Mesenteric fat pad (tissue), 1 donor: ENCODE results near the gene CRAMP1. TPM values are rescaled to one million over a fixed set of nuclear protein-coding genes. Genes with fewer than 3 reads are reported as not detected.
A peak's percentile ranks its signal among the peaks of the same experiment; 100 is the strongest.
"Not testable (repeated sequence)": the region's sequence is repeated elsewhere in the genome, so short reads cannot be mapped to it uniquely, and the experiment has no call there.

Experiments used
- DNase-seq: peaks from one replicate; pipeline ENCODE4 v3.0.0-alpha.2; 2020; ENCODE audit warnings: low spot score
- total RNA-seq: library from RNA; stranded (reverse); fragmentation: NEBNext Ultra II Directional; extraction: Animal tissue kit (Norgen Biotek cat#: 25700); gene quantifications from one replicate; pipeline ENCODE4 v1.2.1, GENCODE V29; 2021
- donor health status: DM: yes; HTN: yes; CAD: no.

CRAMP1 gene
- total RNA-seq, 1 donor from 2014 or later: 15.4 TPM

DNA sequence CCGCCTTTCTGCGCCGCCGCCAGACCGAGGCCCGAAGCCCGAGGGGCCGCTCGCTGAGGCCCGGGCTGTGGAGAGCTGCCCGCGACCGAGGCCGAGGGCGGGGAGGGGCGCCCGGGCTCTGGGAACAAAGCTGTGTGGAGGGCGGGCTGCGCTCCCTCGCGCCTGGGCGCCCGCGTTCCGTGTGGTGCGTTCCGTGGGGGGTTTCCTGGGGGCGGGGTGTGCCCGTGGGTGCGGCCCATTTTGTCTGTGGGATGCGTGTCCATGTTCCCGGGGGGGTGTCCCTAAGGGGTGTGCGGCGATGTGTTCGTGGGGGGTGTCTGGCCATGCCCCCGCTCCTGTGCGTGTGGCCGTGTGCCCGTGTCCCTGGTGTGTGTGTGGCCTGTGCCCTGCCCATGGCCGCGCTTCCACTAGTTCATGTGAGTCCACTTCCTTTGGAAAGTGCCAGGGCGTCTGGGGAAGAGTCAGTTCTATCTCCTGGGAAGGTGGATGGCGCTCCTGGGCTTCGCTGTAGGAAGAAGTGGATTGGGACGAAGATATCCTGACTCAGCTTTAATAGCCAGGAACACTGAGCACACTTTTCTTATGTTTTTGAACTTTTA lies 66.4 kb downstream of the CRAMP1 start:
- no peak for DNase-seq

- no peak for DNase-seq
Observed at GRCh38 chr16:1680361-1680760, 68.2 kb downstream of the CRAMP1 start.

GRCh38 chr16:1681032-1681431 lies 68.9 kb downstream of the CRAMP1 start:
- DNase-seq: no peak

DNA sequence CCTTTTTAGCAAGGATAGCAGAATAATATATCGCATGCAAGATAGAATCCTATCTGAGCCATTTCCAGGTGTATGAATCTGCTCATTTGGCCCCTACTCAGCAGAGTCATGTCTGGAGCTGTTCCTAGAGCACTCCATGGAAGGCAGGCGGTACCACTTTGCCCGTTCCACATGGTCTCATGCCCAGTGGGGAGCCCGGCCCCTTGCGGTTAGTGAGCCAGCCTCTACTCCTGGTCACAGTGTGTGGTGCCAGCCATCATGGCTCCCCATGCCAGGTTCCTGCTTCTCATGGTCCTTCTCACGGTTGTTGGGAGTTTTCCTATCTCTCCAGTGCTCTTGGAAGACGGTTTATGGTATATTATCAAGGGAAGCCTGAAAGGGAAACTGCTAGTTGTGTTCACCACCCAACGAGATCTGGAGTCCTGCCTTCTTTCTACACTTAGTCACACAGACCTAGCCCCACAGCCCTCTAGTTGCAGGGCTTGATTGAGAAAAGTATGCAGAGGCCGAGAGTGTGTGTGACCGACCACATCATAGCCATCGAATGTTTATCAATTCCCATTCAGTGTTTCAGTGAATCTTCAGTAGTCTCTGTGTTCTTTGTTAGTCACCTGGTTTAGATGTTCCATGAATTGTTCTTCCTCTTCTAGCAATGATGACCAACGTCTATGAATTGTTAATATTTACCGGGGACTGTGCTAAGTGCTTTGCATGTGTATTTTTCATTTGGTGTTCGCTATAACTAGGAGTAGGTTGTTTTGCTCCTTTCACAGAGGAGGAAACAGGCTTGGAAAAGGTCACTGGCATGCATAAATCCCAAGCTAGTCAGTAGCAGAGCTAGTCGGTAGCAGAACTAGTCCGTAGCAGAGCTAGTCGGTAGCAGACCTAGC lies 75.5 kb downstream of the CRAMP1 start:
- DNase-seq: no peak

- no peak for DNase-seq
Observed at GRCh38 chr16:1688807-1689560, 76.8 kb downstream of the CRAMP1 start.

DNA sequence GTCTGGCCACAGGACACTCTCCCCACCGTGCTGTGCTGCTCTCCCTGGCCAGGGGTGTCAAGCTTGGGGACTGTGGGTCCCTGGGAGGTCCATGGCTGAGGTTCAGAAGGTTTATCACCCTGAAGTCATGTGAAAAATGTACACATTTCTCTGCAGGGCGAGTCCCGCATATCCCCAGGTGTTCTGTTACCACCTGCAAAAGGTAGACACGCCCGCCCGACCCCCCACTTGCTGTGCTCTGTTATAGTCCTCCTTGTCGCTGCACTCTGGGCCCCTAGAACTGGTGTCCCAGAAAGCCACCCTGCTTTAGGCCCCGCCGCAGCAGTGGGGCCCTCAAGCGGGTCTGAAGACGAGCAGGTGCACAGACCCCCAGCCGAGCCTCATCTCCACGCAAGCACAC lies 77.7 kb downstream of the CRAMP1 start:
- no peak for DNase-seq

- no peak for DNase-seq
Observed at GRCh38 chr16:1690810-1691209, 78.7 kb downstream of the CRAMP1 start.

- DNase-seq: no peak
Observed at GRCh38 chr16:1691276-1691675, 79.1 kb downstream of the CRAMP1 start.

DNA sequence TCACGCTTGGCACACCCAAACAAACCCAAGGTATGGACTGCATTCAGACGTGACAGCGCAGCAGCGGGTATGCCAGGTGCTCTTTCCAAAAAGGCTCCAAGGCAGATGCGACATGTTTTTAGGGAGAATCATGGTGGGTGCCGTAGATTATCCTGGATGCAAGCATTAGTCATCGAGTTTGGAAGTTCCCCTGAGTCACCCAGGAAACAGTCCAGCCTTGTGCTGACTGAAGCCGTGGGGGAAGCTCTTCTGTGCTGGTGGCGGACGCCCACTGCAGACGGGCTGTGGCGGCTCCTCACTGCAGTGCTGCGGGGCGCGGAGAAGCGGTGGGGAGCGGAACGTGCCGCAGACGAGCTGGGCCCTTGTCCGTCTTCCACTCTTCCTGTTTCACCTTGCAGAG lies 79.8 kb downstream of the CRAMP1 start:
- DNase-seq: no peak

DNA sequence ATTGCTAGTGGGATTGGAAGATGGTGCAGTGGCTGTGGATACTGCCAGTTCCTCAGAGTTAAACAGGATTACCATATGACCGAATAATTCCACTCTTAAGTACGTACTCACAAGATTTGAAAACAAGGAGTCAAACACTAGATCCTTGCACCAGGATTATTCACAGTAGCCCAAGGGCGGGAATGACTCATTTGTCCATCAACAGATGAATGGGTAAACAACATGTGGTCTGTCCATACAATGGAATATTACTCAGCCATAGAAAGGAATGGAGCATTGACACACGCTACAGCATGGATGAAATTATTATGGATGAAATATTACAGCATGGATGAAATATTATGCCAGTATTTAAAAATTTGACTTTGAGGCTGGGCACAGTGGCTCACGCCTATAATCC lies 84.7 kb downstream of the CRAMP1 start:
- DNase-seq: no peak

GRCh38 chr16:1698680-1699079 lies 86.5 kb downstream of the CRAMP1 start:
- no peak for DNase-seq

DNA sequence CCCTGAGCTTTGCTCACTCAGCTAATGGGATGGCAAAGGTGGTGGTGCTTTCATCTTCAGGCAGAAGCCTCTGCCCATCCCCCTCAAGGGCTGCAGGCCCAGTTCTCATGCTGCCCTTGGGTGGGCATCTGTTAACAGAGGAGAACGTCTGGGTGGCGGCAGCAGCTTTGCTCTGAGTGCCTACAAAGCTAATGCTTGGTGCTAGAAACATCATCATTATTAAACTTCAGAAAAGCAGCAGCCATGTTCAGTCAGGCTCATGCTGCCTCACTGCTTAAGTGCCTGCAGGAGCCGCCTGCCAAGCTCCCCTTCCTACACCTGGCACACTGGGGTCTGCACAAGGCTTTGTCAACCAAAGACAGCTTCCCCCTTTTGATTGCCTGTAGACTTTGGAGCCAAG lies 88.1 kb downstream of the CRAMP1 start:
- no peak for DNase-seq

GRCh38 chr16:1701216-1701878 lies 89.2 kb downstream of the CRAMP1 start:
- no peak for DNase-seq

DNA sequence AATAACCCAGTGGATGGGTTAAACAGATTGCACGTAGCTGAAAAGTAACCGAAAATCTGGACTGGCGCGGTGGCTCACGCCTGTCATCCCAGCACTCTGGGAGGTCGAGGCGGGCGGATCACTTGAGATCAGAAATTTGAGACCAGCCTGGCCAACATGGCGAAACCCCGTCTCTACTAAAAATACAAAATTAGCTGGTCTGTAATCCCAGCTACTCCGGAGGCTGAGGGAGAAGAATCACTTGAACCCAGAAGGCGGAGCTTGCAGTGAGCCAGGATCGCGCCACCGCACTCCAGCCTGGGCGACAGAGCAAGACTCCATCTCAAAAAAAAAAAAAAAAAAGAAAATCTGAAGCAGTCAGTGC lies 93.1 kb downstream of the CRAMP1 start:
- not testable (repeated sequence) for DNase-seq

DNA sequence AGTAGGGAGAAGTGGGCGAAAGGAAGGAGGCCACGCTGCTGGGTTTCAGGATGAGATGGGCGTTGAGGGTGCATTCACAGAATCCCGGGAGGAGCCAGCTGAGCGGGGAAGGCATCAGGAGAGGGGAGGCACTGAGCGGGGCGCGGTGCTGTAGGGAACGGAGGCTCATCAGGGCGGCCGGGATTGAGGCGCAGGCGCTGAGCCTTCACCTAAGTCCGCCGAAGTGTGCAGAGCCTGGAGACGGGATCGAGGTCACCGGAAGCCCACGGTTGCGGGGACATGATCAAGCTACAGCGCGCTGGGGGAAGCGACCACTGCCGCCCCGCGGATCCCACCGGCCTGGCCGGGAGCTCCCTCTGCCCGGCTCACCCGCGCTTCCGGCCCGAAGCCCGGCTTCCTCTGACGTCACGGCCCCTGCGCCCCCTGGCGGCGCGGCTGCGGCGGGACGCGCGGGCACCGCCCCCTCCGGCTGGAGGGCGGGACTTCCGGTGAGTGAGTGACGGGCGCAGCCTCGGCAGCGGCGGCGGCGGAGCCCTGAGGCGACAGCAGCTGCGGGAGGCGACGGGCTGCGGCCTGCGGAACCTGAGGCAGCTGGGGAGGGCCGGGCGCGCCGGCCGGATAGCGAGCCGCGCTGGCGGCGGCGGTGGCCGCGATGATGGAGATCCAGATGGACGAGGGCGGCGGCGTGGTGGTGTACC lies 93.7 kb downstream of the CRAMP1 start, which contains the start of gene MAPK8IP3:
Gene MAPK8IP3 (plus strand): TSS at position 508 of the 698 bp plus-strand sequence. CDS start 145 bp downstream, at position 653.
- DNase-seq: peak; percentile 99

- DNase-seq: no peak
Observed at GRCh38 chr16:1706386-1707192, 94.4 kb downstream of the CRAMP1 start.

DNA sequence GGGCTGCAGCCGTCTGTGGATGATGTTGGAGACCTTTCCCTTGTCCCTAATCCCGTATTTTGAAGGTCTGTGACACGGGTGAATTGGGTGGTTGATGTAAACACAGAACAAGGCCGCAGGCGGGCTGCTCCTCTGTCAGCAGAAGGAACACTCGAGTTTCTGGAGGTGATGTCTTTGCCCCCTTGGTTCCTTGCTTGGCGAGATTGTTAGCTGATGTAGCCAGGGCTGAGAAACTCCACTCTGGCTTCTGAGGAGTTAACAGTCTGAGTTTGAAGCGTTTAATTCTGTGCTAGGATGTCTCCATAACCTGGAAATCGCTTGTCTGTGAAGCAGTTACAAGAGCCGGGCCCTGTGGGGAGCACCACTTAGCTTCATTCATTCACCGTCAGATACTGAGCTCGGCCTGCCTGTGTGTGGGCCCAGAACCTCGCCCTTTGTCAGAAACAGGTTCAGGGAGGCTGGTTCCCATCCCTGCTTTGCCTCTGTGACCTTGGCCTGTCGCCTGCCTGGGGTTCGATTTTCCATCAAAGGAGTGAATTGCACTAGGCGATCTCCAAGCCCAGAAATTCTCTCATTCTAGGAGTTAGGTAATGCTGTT lies 95.1 kb downstream of the CRAMP1 start:
- DNase-seq: no peak

GRCh38 chr16:1708083-1708767 lies 96.1 kb downstream of the CRAMP1 start:
- DNase-seq: no peak

DNA sequence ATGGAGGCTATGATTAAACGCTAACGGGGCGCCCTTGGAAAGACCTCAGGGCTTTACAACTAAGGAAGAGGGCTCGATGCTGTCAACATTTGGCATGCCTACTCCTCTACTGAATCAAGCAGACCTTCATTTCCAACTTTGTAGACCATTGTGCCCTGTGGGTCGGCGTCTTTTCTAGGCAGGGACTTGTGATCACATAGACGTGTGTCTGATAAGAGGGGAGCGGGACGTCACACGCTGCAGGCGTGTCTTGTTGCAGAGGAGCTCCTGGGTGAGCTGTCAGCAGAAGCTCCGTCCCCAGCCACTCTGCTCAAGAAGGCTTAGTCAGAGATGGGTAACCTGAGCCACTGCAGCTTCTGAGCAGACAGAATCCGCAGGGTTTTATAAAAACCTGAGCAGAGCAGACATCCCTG lies 96.6 kb downstream of the CRAMP1 start:
- DNase-seq: no peak
